Measurements from ENCODE around the gene FES. TPM values are rescaled to one million over a fixed set of nuclear protein-coding genes. Genes with fewer than 3 reads are reported as not detected.
A peak's percentile ranks its signal among the peaks of the same experiment; 100 is the strongest.
"Not testable (repeated sequence)": the region's sequence is repeated elsewhere in the genome, so short reads cannot be mapped to it uniquely, and the experiment has no call there.

FES gene
- polyA plus RNA-seq, 1 experiment, result 5.5 TPM

DNA sequence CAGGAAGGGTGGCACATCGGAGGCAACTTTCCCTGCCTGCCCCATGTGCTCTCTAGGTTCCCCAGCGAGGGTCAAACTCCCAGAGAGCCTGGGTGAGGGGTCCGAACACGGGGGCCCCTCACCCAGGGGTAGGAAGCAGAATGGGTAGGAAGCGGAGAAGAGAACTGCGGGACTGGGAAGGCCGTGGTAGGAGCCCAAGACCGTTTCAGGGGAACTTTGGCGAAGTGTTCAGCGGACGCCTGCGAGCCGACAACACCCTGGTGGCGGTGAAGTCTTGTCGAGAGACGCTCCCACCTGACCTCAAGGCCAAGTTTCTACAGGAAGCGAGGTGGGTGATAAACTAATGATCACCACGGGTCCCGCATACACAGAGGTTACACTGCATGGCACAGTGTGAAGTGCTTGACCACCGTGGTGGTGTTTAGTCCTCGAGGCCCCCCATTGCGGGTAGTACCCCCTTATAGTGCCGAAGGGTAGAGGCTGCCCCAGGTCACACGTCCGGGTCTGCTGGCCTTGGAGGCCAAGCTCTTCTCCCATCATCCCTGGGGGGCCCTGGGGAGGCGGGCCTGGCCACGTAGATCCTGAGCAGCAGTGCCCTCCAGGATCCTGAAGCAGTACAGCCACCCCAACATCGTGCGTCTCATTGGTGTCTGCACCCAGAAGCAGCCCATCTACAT, 8.3 kb downstream of the FES start:
- Histone ChIP-seq H3K27me3 (ENCODE audit: control insufficient read depth, insufficient read depth, low read length) (no peaks in the 10 kb centered on the region), H3K9me3 (ENCODE audit: control insufficient read depth, insufficient read depth, low read length) (no peaks in the 10 kb centered on the region; the same call in 1 of the 2 replicates), H3K27ac (ENCODE audit: low read depth, low read length) (no peak overlapping the region), H3K4me3 (ENCODE audit: low read depth, low read length) (no peak overlapping the region)
- POLR2A ChIA-PET, result no interaction called here
- TF ChIP-seq, protein P1, sequence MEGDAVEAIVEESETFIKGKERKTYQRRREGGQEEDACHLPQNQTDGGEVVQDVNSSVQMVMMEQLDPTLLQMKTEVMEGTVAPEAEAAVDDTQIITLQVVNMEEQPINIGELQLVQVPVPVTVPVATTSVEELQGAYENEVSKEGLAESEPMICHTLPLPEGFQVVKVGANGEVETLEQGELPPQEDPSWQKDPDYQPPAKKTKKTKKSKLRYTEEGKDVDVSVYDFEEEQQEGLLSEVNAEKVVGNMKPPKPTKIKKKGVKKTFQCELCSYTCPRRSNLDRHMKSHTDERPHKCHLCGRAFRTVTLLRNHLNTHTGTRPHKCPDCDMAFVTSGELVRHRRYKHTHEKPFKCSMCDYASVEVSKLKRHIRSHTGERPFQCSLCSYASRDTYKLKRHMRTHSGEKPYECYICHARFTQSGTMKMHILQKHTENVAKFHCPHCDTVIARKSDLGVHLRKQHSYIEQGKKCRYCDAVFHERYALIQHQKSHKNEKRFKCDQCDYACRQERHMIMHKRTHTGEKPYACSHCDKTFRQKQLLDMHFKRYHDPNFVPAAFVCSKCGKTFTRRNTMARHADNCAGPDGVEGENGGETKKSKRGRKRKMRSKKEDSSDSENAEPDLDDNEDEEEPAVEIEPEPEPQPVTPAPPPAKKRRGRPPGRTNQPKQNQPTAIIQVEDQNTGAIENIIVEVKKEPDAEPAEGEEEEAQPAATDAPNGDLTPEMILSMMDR (IDR thresholded peaks at IDR 0.05; ENCODE audit: low read depth, low read length), result no peak
- DNase-seq (ENCODE audit: low read depth, low spot score), result no peak
- CTCF ChIA-PET, result interaction anchor here (0.9 to 1.2 kb wide), 2 partner anchors 243 to 245 kb away, joined by 3 to 4 read pairs; no protein-coding TSS in a partner anchor

DNA sequence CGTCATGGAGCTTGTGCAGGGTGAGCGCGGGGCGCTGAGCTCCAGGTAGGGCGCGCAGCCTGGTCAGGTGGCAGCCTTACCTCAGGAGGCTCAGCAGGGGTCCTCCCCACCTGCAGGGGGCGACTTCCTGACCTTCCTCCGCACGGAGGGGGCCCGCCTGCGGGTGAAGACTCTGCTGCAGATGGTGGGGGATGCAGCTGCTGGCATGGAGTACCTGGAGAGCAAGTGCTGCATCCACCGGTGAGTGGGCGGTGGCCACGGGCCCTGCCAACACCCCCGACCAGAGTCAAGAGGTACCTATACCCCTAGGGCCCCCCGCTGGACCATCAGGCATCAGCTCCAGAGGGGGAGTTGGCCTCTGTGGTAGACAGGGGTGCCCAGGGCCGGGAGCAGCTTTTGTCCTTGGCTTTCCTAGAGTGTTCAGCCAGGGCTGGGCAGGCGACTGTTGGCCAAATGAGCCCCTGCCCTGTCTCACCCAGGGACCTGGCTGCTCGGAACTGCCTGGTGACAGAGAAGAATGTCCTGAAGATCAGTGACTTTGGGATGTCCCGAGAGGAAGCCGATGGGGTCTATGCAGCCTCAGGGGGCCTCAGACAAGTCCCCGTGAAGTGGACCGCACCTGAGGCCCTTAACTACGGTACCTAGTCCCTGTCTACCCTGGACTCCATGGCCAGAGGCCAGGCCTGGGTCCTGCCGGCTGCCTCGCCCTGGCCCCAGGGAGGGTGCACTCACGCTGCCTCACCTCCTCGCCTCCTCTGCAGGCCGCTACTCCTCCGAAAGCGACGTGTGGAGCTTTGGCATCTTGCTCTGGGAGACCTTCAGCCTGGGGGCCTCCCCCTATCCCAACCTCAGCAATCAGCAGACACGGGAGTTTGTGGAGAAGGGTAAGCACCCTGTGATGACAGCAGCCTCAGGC, 9.1 kb downstream of the FES start:
- Histone ChIP-seq H3K9me3 (ENCODE audit: control insufficient read depth, insufficient read depth, low read length) (no peaks in the 10 kb centered on the region; the same call in 1 of the 2 replicates), H3K27ac (ENCODE audit: low read depth, low read length) (no peak overlapping the region), H3K27me3 (ENCODE audit: control insufficient read depth, insufficient read depth, low read length) (no peaks in the 10 kb centered on the region), H3K4me3 (ENCODE audit: low read depth, low read length) (no peak overlapping the region)
- ChIA-PET CTCF (interaction anchor here (0.6 kb wide), 2 partner anchors 64 to 237 kb away, joined by 3 to 6 read pairs; no protein-coding TSS in a partner anchor), POLR2A (no interaction called here)
- no peak for DNase-seq (ENCODE audit: low read depth, low spot score)
- TF ChIP-seq, protein P1 (IDR thresholded peaks at IDR 0.05; ENCODE audit: low read depth, low read length), result 0 out of 2 replicates have a peak, but pooled peaks have one; percentile 2

DNA sequence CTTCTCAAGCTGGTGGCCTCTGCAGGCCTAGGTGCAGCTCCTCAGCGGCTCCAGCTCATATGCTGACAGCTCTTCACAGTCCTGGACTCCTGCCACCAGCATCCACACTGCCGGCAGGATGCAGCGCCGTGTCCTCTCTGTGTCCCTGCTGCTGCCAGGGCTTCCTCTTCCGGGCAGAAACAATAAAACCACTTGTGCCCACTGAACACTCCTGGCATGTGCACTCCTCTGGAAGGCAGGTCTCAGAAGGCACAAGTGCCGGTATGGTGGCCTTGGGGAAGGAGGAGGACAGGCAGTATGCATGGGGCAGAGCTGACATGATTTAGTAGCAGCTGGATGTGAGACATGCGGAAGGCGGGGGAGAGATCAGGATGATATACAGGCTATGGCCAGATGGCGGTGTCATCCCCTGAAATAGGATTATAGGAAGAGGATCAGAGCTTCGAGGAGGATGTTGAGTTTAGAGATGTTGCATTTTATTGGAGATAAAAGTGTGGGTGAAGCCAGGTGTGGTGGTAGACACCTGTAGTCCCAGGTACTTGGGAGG, 11.3 kb downstream of the FES start:
- Histone ChIP-seq H3K27me3 (ENCODE audit: control insufficient read depth, insufficient read depth, low read length) (no peaks in the 10 kb centered on the region), H3K9me3 (ENCODE audit: control insufficient read depth, insufficient read depth, low read length) (no peaks in the 10 kb centered on the region; the same call in 1 of the 2 replicates), H3K27ac (ENCODE audit: low read depth, low read length) (no peak overlapping the region), H3K4me3 (ENCODE audit: low read depth, low read length) (no peak overlapping the region)
- DNase-seq (ENCODE audit: low read depth, low spot score), result no peak
- CTCF ChIA-PET, result interaction anchor here (0.7 to 4.8 kb wide), 5 partner anchors 10 to 248 kb away, joined by 3 to 23 read pairs (median 6); partner anchors contain the start of genes FES and UNC45A
- TF ChIP-seq, protein P1 (IDR thresholded peaks at IDR 0.05; ENCODE audit: low read depth, low read length), result 0 out of 2 replicates have a peak, but pooled peaks have one; percentile 16
- POLR2A ChIA-PET, result interaction anchor here (0.5 kb wide), 1 partner anchor 48 kb away, joined by 3 read pairs; no protein-coding TSS in a partner anchor

DNA sequence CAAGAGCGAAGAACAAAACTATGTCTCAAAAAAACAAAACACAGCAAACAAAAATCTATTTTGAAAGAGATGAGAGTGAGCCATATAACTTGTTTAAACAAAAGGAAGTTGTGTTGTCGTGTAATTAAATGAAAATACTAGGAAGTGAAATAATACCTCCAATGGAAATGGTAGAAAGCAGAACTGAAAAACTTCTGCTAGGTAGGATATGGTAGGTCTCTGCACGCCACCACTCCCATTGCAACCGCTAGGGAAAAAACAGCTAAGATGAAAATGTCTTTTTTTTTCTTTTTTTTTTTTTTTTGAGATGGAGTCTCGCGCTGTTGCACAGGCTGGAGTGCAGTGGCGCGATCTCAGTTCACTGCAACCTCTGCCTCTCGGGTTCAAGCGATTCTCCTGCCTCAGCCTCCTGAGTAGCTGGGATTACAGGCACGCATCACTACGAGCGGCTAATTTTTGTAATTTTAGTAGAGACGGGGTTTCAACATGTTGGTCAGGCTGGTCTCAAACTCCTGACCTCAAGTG, 12.9 kb downstream of the FES start:
- CTCF ChIA-PET, result interaction anchor here (0.7 to 4.8 kb wide), 2 partner anchors 12 to 32 kb away, joined by 3 to 23 read pairs; partner anchors contain the start of gene FES
- POLR2A ChIA-PET; H3K9me3 ChIP-seq (ENCODE audit: control insufficient read depth, insufficient read depth, low read length); H3K27ac ChIP-seq (ENCODE audit: low read depth, low read length); H3K4me3 ChIP-seq (ENCODE audit: low read depth, low read length); H3K27me3 ChIP-seq (ENCODE audit: control insufficient read depth, insufficient read depth, low read length); DNase-seq (ENCODE audit: low read depth, low spot score): not testable (repeated sequence)

Measured in AG04450 (cell line).